Neuronal stem cell (in vitro differentiated cells): ENCODE results near the gene CUX1.

Experiments
- DNase-seq: peaks from one replicate; pipeline ENCODE4 v3.0.0-alpha.2; 2013; ENCODE audit warnings: low spot score
- H2AFZ ChIP-seq: one replicate; pipeline ENCODE4 v1.6.1; 2013; ENCODE audit warnings: mild to moderate bottlenecking, low read length, inconsistent platforms
- H2AK5ac ChIP-seq: 2 replicates; pipeline ENCODE4 v1.6.1; 2013; ENCODE audit warnings: low read depth, mild to moderate bottlenecking, inconsistent platforms, low read length, moderate library complexity, mixed read lengths
- H2BK120ac ChIP-seq: 2 replicates; pipeline ENCODE4 v1.6.1; 2013; ENCODE audit warnings: low read depth, mild to moderate bottlenecking, inconsistent platforms, low read length, moderate library complexity, mixed read lengths
- H2BK12ac ChIP-seq: one replicate; pipeline ENCODE4 v1.6.1; 2013; ENCODE audit warnings: low read length, inconsistent platforms
- H2BK15ac ChIP-seq: 2 replicates; pipeline ENCODE4 v1.6.1; 2013; ENCODE audit warnings: mild to moderate bottlenecking, low read length, inconsistent platforms, mixed read lengths
- H2BK5ac ChIP-seq: one replicate; pipeline ENCODE4 v1.6.1; 2013; ENCODE audit warnings: inconsistent platforms, mild to moderate bottlenecking, low read length, moderate library complexity
- H3K14ac ChIP-seq: one replicate; pipeline ENCODE4 v1.6.1; 2013; ENCODE audit warnings: low read length, inconsistent platforms
- H3K18ac ChIP-seq: 2 replicates; pipeline ENCODE4 v1.6.1; 2013; ENCODE audit warnings: low read length, inconsistent platforms
- H3K23ac ChIP-seq: 2 replicates; pipeline ENCODE4 v1.6.1; 2013; ENCODE audit warnings: low read depth, mild to moderate bottlenecking, mixed read lengths, low read length, inconsistent platforms; ENCODE audit not compliant: poor library complexity
- H3K27ac ChIP-seq: replicated peaks from 3 replicates; pipeline ENCODE4 v1.5.1; 2013; ENCODE audit warnings: low read length, inconsistent platforms
- H3K27me3 ChIP-seq, 3 experiments: 2 replicates each; pipeline ENCODE4 v1.6.1; 2013; ENCODE audit warnings: low read length in 3 of 3, mild to moderate bottlenecking in 2 of 3, inconsistent platforms in 1 of 3, low read depth in 1 of 3, mixed read lengths in 1 of 3, moderate library complexity in 1 of 3; ENCODE audit not compliant: control insufficient read depth in 3 of 3, insufficient read depth in 3 of 3
- H3K36me3 ChIP-seq, 2 donors: replicated peaks in 1 of 2; 2 replicates each; pipeline ENCODE4 v1.6.1; 2013; ENCODE audit warnings: low read length in 2 of 2; ENCODE audit not compliant: control insufficient read depth in 2 of 2, insufficient read depth in 2 of 2
- H3K4ac ChIP-seq: 2 replicates; pipeline ENCODE4 v1.6.1; 2013; ENCODE audit warnings: inconsistent platforms, mild to moderate bottlenecking, low read length, moderate library complexity
- H3K4me1 ChIP-seq, 2 donors: 1 replicate in 1 of 2; 2 replicates in 1 of 2; pipeline ENCODE4 v1.6.1; 2013; ENCODE audit warnings: low read length in 2 of 2, low read depth in 1 of 2; ENCODE audit not compliant: control insufficient read depth in 2 of 2, insufficient read depth in 1 of 2
- H3K4me2 ChIP-seq: one replicate; pipeline ENCODE4 v1.6.1; 2013; ENCODE audit warnings: mild to moderate bottlenecking, low read length, inconsistent platforms; ENCODE audit not compliant: insufficient read depth, poor library complexity, severe bottlenecking
- H3K4me3 ChIP-seq, 2 donors: 2 replicates each; pipeline ENCODE4 v1.5.1; 2013; ENCODE audit warnings: low read length in 2 of 2, mild to moderate bottlenecking in 2 of 2, inconsistent platforms in 1 of 2, moderate library complexity in 1 of 2
- H3K79me1 ChIP-seq: one replicate; pipeline ENCODE4 v1.6.1; 2013; ENCODE audit warnings: low read depth, mild to moderate bottlenecking, inconsistent platforms, low read length, moderate library complexity
- H3K9ac ChIP-seq: one replicate; pipeline ENCODE4 v1.6.1; 2013; ENCODE audit warnings: mild to moderate bottlenecking, low read depth, low read length, inconsistent platforms; ENCODE audit not compliant: poor library complexity
- H3K9me3 ChIP-seq, 2 donors: replicated peaks in 1 of 2; 2 replicates each; pipeline versions ENCODE3 to v1.6.1; 2013; ENCODE audit warnings: low read length in 2 of 2, mild to moderate bottlenecking in 2 of 2, inconsistent platforms in 1 of 2, low read depth in 1 of 2, mixed read lengths in 1 of 2, moderate library complexity in 1 of 2; ENCODE audit not compliant: control insufficient read depth in 2 of 2, insufficient read depth in 1 of 2
- H4K8ac ChIP-seq: one replicate; pipeline ENCODE4 v1.6.1; 2013; ENCODE audit warnings: low read depth, mild to moderate bottlenecking, inconsistent platforms, low read length, moderate library complexity
- H4K91ac ChIP-seq: one replicate; pipeline ENCODE4 v1.6.1; 2013; ENCODE audit warnings: low read length, low read depth, mild to moderate bottlenecking, inconsistent platforms; ENCODE audit not compliant: poor library complexity
- WGBS, 2 donors: extraction: QIAGEN DNeasy Blood & Tissue Kit; methylation state at CpG; one replicate each; pipeline ENCODE4 v1.1.7; 2013; ENCODE audit warnings: missing lambda C conversion rate in 2 of 2, mixed read lengths in 1 of 2; ENCODE audit not compliant: insufficient read length in 2 of 2, insufficient replicate concordance in 1 of 2; ENCODE audit errors: extremely low coverage in 2 of 2; 5-methylcytosine and 5-hydroxymethylcytosine counted together

CUX1 gene

GRCh38 chr7:102214477-102215072 is 397.1 kb downstream of the CUX1 start:
- no peak overlapping the region for H2BK15ac ChIP-seq
- H2BK5ac ChIP-seq: no peak overlapping the region
- H3K36me3 ChIP-seq: peaks cover 15 to 44% of the 10 kb centered on the region in 2 donors
- no peaks in the 10 kb centered on the region for H3K9me3 ChIP-seq
- H3K23ac ChIP-seq: no peak overlapping the region
- H3K4ac ChIP-seq: no peak overlapping the region
- H2BK120ac ChIP-seq: no peak overlapping the region
- no peak overlapping the region for H4K91ac ChIP-seq
- no peak overlapping the region for H3K9ac ChIP-seq
- peak overlapping the region in 1 of 2 donors; percentile 41 for H3K4me3 ChIP-seq
- H3K27me3 ChIP-seq: no peaks in the 10 kb centered on the region
- no peak overlapping the region for H4K8ac ChIP-seq
- no peaks in the 10 kb centered on the region for H3K4me1 ChIP-seq
- H3K14ac ChIP-seq: no peak overlapping the region
- H3K4me2 ChIP-seq: no peak overlapping the region
- H3K18ac ChIP-seq: no peak overlapping the region
- peaks cover 5% of the 10 kb centered on the region for H3K79me1 ChIP-seq
- H3K27ac ChIP-seq: no peak overlapping the region
- H2BK12ac ChIP-seq: no peak overlapping the region
- WGBS, 2 donors: no CpG with 5 or more reads among the region's 15 CpGs
- DNase-seq: no peak
- H2AK5ac ChIP-seq: no peak overlapping the region
- H2AFZ ChIP-seq: no peak overlapping the region

GRCh38 chr7:102215256-102215655 is 397.8 kb downstream of the CUX1 start:
- H2BK120ac ChIP-seq: no peak overlapping the region
- H3K27me3 ChIP-seq: no peaks in the 10 kb centered on the region
- DNase-seq: no peak
- H3K9ac ChIP-seq: no peak overlapping the region
- no peak overlapping the region for H4K91ac ChIP-seq
- no peak overlapping the region for H3K23ac ChIP-seq
- no peak overlapping the region for H2AFZ ChIP-seq
- no peak overlapping the region for H3K18ac ChIP-seq
- no peak overlapping the region for H2AK5ac ChIP-seq
- H3K79me1 ChIP-seq: peaks cover 6% of the 10 kb centered on the region
- no peaks in the 10 kb centered on the region for H3K9me3 ChIP-seq
- no peak overlapping the region for H3K4me3 ChIP-seq
- H3K27ac ChIP-seq: no peak overlapping the region
- H3K4me1 ChIP-seq: no peaks in the 10 kb centered on the region
- peaks cover 15 to 38% of the 10 kb centered on the region in 2 donors for H3K36me3 ChIP-seq
- WGBS, 2 donors: no CpG with 5 or more reads among the region's 7 CpGs
- no peak overlapping the region for H4K8ac ChIP-seq
- no peak overlapping the region for H2BK15ac ChIP-seq
- H3K4ac ChIP-seq: no peak overlapping the region
- H2BK12ac ChIP-seq: no peak overlapping the region
- no peak overlapping the region for H3K14ac ChIP-seq
- H3K4me2 ChIP-seq: no peak overlapping the region
- H2BK5ac ChIP-seq: no peak overlapping the region

GRCh38 chr7:102215711-102216110 is 398.3 kb downstream of the CUX1 start:
- no peak overlapping the region for H4K8ac ChIP-seq
- WGBS, 2 donors: no CpG with 5 or more reads among the region's 11 CpGs
- no peak overlapping the region for H3K27ac ChIP-seq
- H3K4me2 ChIP-seq: no peak overlapping the region
- H3K4ac ChIP-seq: no peak overlapping the region
- no peak overlapping the region for H3K14ac ChIP-seq
- H3K23ac ChIP-seq: no peak overlapping the region
- peak overlapping the region; percentile 84 for H2BK12ac ChIP-seq
- no peak overlapping the region for H4K91ac ChIP-seq
- no peaks in the 10 kb centered on the region for H3K9me3 ChIP-seq
- no peak overlapping the region for H3K4me3 ChIP-seq
- H3K18ac ChIP-seq: no peak overlapping the region
- H2BK5ac ChIP-seq: no peak overlapping the region
- DNase-seq: no peak
- no peak overlapping the region for H2BK120ac ChIP-seq
- H3K36me3 ChIP-seq: peaks cover 12 to 33% of the 10 kb centered on the region in 2 donors
- no peak overlapping the region for H2AK5ac ChIP-seq
- H3K27me3 ChIP-seq: no peaks in the 10 kb centered on the region
- no peak overlapping the region for H2AFZ ChIP-seq
- H2BK15ac ChIP-seq: no peak overlapping the region
- peaks cover 7% of the 10 kb centered on the region for H3K79me1 ChIP-seq
- H3K4me1 ChIP-seq: no peaks in the 10 kb centered on the region
- no peak overlapping the region for H3K9ac ChIP-seq

- Histone ChIP-seq H3K9ac (no peak overlapping the region), H2AFZ (no peak overlapping the region), H3K14ac (peak overlapping the region; percentile 71), H3K4me2 (no peak overlapping the region), H3K27me3 (no peaks in the 10 kb centered on the region), H2BK12ac (no peak overlapping the region), H3K4me1 (no peaks in the 10 kb centered on the region), H3K27ac (no peak overlapping the region), H3K9me3 (no peaks in the 10 kb centered on the region), H2BK15ac (no peak overlapping the region), H2BK120ac (no peak overlapping the region), H3K79me1 (peaks cover 7% of the 10 kb centered on the region), H3K23ac (no peak overlapping the region), H3K18ac (no peak overlapping the region), H4K91ac (no peak overlapping the region), H2AK5ac (no peak overlapping the region), H3K4ac (no peak overlapping the region), H3K36me3 (peaks cover 11 to 30% of the 10 kb centered on the region in 2 donors), H4K8ac (no peak overlapping the region), H2BK5ac (no peak overlapping the region), H3K4me3 (no peak overlapping the region)
- DNase-seq: no peak
- no CpG with 5 or more reads among the region's 8 CpGs for WGBS, 2 donors
Observed at GRCh38 chr7:102216573-102217314, 399.3 kb downstream of the CUX1 start.
